ENCODE results near the gene HOXA7. TPM values are rescaled to one million over a fixed set of nuclear protein-coding genes. Genes with fewer than 3 reads are reported as not detected.

HOXA7 gene
- total RNA-seq, 6 experiments from 2014 or later, result 6.2 to 8.2 (median 6.8) TPM

GRCh38 chr7:27123007-27123476 lies 33.4 kb downstream of the HOXA7 start:
- Mint-ChIP-seq H3K27ac (no peak overlapping the region), H3K27me3 (ENCODE audit: insufficient read depth) (peaks cover 32% of the 10 kb centered on the region), H3K36me3 (ENCODE audit: low read depth) (no peaks in the 10 kb centered on the region; the same call in 1 of the 2 replicates), H3K4me1 (ENCODE audit: low read depth) (peaks cover 16% of the 10 kb centered on the region), H3K9me3 (no peaks in the 10 kb centered on the region), H3K4me3 (no peak overlapping the region)
- no peak for TF ChIP-seq CTCF (IDR thresholded peaks at IDR 0.05)
- DNase-seq, result no peak

- Mint-ChIP-seq H3K4me3 (no peak overlapping the region), H3K36me3 (ENCODE audit: low read depth) (no peaks in the 10 kb centered on the region; the same call in 1 of the 2 replicates), H3K27me3 (ENCODE audit: insufficient read depth) (peaks cover 26% of the 10 kb centered on the region), H3K9me3 (no peaks in the 10 kb centered on the region), H3K27ac (no peak overlapping the region), H3K4me1 (ENCODE audit: low read depth) (peaks cover 16% of the 10 kb centered on the region)
- no peak for TF ChIP-seq CTCF (IDR thresholded peaks at IDR 0.05)
- no peak for DNase-seq
Observed at GRCh38 chr7:27122077-27122910, 34.2 kb downstream of the HOXA7 start.

GRCh38 chr7:27121684-27122076 lies 34.8 kb downstream of the HOXA7 start:
- no peak overlapping the region for H3K27ac Mint-ChIP-seq
- peaks cover 25% of the 10 kb centered on the region for H3K27me3 Mint-ChIP-seq (ENCODE audit: insufficient read depth)
- no peaks in the 10 kb centered on the region; the same call in 1 of the 2 replicates for H3K36me3 Mint-ChIP-seq (ENCODE audit: low read depth)
- no peak for DNase-seq
- no peak for TF ChIP-seq CTCF (IDR thresholded peaks at IDR 0.05)
- peaks cover 16% of the 10 kb centered on the region for H3K4me1 Mint-ChIP-seq (ENCODE audit: low read depth)
- H3K4me3 Mint-ChIP-seq, result no peak overlapping the region
- H3K9me3 Mint-ChIP-seq, result no peaks in the 10 kb centered on the region

- DNase-seq, result no peak
- Mint-ChIP-seq H3K36me3 (ENCODE audit: low read depth) (no peaks in the 10 kb centered on the region; the same call in 1 of the 2 replicates), H3K27me3 (ENCODE audit: insufficient read depth) (peaks cover 30% of the 10 kb centered on the region), H3K9me3 (no peaks in the 10 kb centered on the region), H3K4me1 (ENCODE audit: low read depth) (peaks cover 21% of the 10 kb centered on the region), H3K27ac (no peak overlapping the region), H3K4me3 (no peak overlapping the region)
- TF ChIP-seq CTCF (IDR thresholded peaks at IDR 0.05), result no peak
Observed at GRCh38 chr7:27119412-27119911, 37.0 kb downstream of the HOXA7 start.

GRCh38 chr7:27118580-27118979 lies 37.9 kb downstream of the HOXA7 start:
- peaks cover 16% of the 10 kb centered on the region for H3K4me1 Mint-ChIP-seq (ENCODE audit: low read depth)
- no peaks in the 10 kb centered on the region; the same call in 1 of the 2 replicates for H3K36me3 Mint-ChIP-seq (ENCODE audit: low read depth)
- H3K4me3 Mint-ChIP-seq, result no peak overlapping the region
- H3K9me3 Mint-ChIP-seq, result no peaks in the 10 kb centered on the region
- TF ChIP-seq CTCF (IDR thresholded peaks at IDR 0.05), result no peak
- peaks cover 27% of the 10 kb centered on the region for H3K27me3 Mint-ChIP-seq (ENCODE audit: insufficient read depth)
- DNase-seq, result no peak
- no peak overlapping the region for H3K27ac Mint-ChIP-seq

Data from HFFc6 (cell line).